Uterus (tissue), 4 donors: ENCODE measurements around the gene ENOX2. TPM values are rescaled to one million over a fixed set of nuclear protein-coding genes. Genes with fewer than 3 reads are reported as not detected.

Experiments
- DNase-seq, 2 donors: peaks; one replicate each; pipeline ENCODE4 v3.0.0-alpha.2; 2019 to 2020
- H3K27ac ChIP-seq, 2 donors: fragments of 200-600 bp; sonication (generic); 1 replicate in 1 of 2; 2 replicates in 1 of 2; pipeline ENCODE4 v1.5.1; 2016 to 2018
- H3K27me3 ChIP-seq, 2 donors: fragments of 200-600 bp; sonication (generic); one replicate each; pipeline ENCODE4 v1.5.1; 2018 to 2019; ENCODE audit warnings: control low read depth in 1 of 2
- H3K36me3 ChIP-seq, 2 donors: fragments of 200-600 bp; sonication (generic); one replicate each; pipeline ENCODE4 v1.5.1; 2019; ENCODE audit warnings: control low read depth in 1 of 2
- H3K4me1 ChIP-seq, 2 donors: fragments of 200-600 bp; sonication (generic); one replicate each; pipeline ENCODE4 v1.5.1; 2018 to 2019; ENCODE audit warnings: control low read depth in 1 of 2
- H3K4me3 ChIP-seq, 2 donors: fragments of 200-600 bp; sonication (generic); 1 replicate in 1 of 2; 2 replicates in 1 of 2; pipeline ENCODE4 v1.5.1; 2018 to 2019; ENCODE audit warnings: mild to moderate bottlenecking in 1 of 2
- H3K9me3 ChIP-seq, 2 donors: fragments of 200-600 bp; sonication (generic); one replicate each; pipeline ENCODE4 v1.5.1; 2019; ENCODE audit warnings: control low read depth in 1 of 2
- CTCF ChIP-seq, 4 experiments: fragments of 200-600 bp in 2 of 4; fragments of 450-650 bp in 2 of 4; sonication (generic) in 2 of 4; IDR thresholded peaks; one replicate each; pipeline ENCODE4 v1.5.1; 2016 to 2019; ENCODE audit warnings: antibody characterized with exemption in 4 of 4, mild to moderate bottlenecking in 2 of 4, moderate library complexity in 1 of 4
- POLR2A ChIP-seq, 2 donors: fragments of 450-650 bp; IDR thresholded peaks; one replicate each; pipeline ENCODE4 v1.6.1; 2016; ENCODE audit warnings: antibody characterized with exemption in 2 of 2, mild to moderate bottlenecking in 1 of 2, moderate library complexity in 1 of 2
- intact Hi-C: fragments of 100-400 bp; cut with DNase I; formaldehyde crosslinking; loops from one replicate; pipeline ENCODE4 v1.15.1; 2023; ENCODE audit warnings: low total_unique reads
- total RNA-seq, 4 donors: library from RNA; depleted of rRNA in 3 of 4; stranded (reverse); fragments of >200 nt in 3 of 4; gene quantifications; one replicate each; pipeline versions ENCODE4 v1.1.0 to v1.2.4, GENCODE V29; 2014 to 2023
- donor health status: DM: yes; HTN: yes; CAD: no.

The ENOX2 gene
- total RNA-seq, 4 donors from 2014 or later: 8.2 to 19.5 (median 14.8) TPM

GRCh38 chrX:130625386-130625785, 277.6 kb downstream of the ENOX2 start:
- TF ChIP-seq POLR2A (IDR thresholded peaks at IDR 0.05) (no peak), CTCF (IDR thresholded peaks at IDR 0.05) (no peak)
- no peaks in the 10 kb centered on the region for H3K9me3 ChIP-seq
- H3K27me3 ChIP-seq: peaks cover 0 to 4% of the 10 kb centered on the region in 2 donors
- H3K27ac ChIP-seq: no peak overlapping the region
- H3K4me3 ChIP-seq: no peak overlapping the region
- DNase-seq: no peak
- intact Hi-C loops: no loop called here
- no peaks in the 10 kb centered on the region for H3K4me1 ChIP-seq
- no peaks in the 10 kb centered on the region for H3K36me3 ChIP-seq

GRCh38 chrX:130623518-130623917, 279.5 kb downstream of the ENOX2 start:
- Histone ChIP-seq H3K4me3 (no peak overlapping the region), H3K27me3 (peaks cover 0 to 4% of the 10 kb centered on the region in 2 donors), H3K9me3 (no peaks in the 10 kb centered on the region), H3K36me3 (no peaks in the 10 kb centered on the region), H3K27ac (no peak overlapping the region), H3K4me1 (no peaks in the 10 kb centered on the region)
- no peak for DNase-seq
- intact Hi-C loops: no loop called here
- no peak for TF ChIP-seq POLR2A (IDR thresholded peaks at IDR 0.05)

GRCh38 chrX:130615941-130616340, 287.1 kb downstream of the ENOX2 start:
- no peaks in the 10 kb centered on the region for H3K36me3 ChIP-seq
- H3K4me1 ChIP-seq: no peaks in the 10 kb centered on the region
- no peaks in the 10 kb centered on the region for H3K9me3 ChIP-seq
- no peak overlapping the region for H3K4me3 ChIP-seq
- no peak for TF ChIP-seq POLR2A (IDR thresholded peaks at IDR 0.05)
- TF ChIP-seq CTCF (IDR thresholded peaks at IDR 0.05): no peak
- no peaks in the 10 kb centered on the region for H3K27me3 ChIP-seq
- intact Hi-C loops: no loop called here
- H3K27ac ChIP-seq: no peak overlapping the region
- DNase-seq: no peak

- Histone ChIP-seq H3K9me3 (no peaks in the 10 kb centered on the region), H3K4me1 (no peaks in the 10 kb centered on the region), H3K27ac (no peak overlapping the region), H3K36me3 (no peaks in the 10 kb centered on the region), H3K4me3 (no peak overlapping the region), H3K27me3 (peaks cover 0 to 3% of the 10 kb centered on the region in 2 donors)
- intact Hi-C loops: no loop called here
- TF ChIP-seq CTCF (IDR thresholded peaks at IDR 0.05): no peak
- no peak for TF ChIP-seq POLR2A (IDR thresholded peaks at IDR 0.05)
- DNase-seq: no peak
Measured at GRCh38 chrX:130607431-130607830, 295.6 kb downstream of the ENOX2 start.

GRCh38 chrX:130606425-130606824, 296.6 kb downstream of the ENOX2 start:
- Histone ChIP-seq H3K27me3 (peaks cover 0 to 3% of the 10 kb centered on the region in 2 donors), H3K4me1 (no peaks in the 10 kb centered on the region), H3K4me3 (no peak overlapping the region), H3K9me3 (no peaks in the 10 kb centered on the region), H3K36me3 (no peaks in the 10 kb centered on the region), H3K27ac (no peak overlapping the region)
- TF ChIP-seq CTCF (IDR thresholded peaks at IDR 0.05): no peak
- TF ChIP-seq POLR2A (IDR thresholded peaks at IDR 0.05): no peak
- DNase-seq: no peak
- intact Hi-C loops: no loop called here

- intact Hi-C loops: no loop called here
- Histone ChIP-seq H3K4me3 (no peak overlapping the region), H3K4me1 (no peaks in the 10 kb centered on the region), H3K36me3 (no peaks in the 10 kb centered on the region), H3K27ac (no peak overlapping the region), H3K9me3 (no peaks in the 10 kb centered on the region), H3K27me3 (peaks cover 0 to 3% of the 10 kb centered on the region in 2 donors)
- no peak for DNase-seq
- TF ChIP-seq POLR2A (IDR thresholded peaks at IDR 0.05) (no peak), CTCF (IDR thresholded peaks at IDR 0.05) (no peak)
Measured at GRCh38 chrX:130604882-130605281, 298.1 kb downstream of the ENOX2 start.
